Endothelial cell (in vitro differentiated cells): ENCODE measurements around the gene OTUD6A. TPM values are rescaled to one million over a fixed set of nuclear protein-coding genes. Genes with fewer than 3 reads are reported as not detected.

Experiments used
- DNase-seq: peaks from one replicate; pipeline ENCODE4 v3.0.0; 2021; ENCODE audit warnings: low spot score
- H3K27ac Mint-ChIP-seq: one replicate; pipeline ENCODE4 v1.8.0; 2021; ENCODE audit warnings: mixed read lengths, inconsistent platforms; ENCODE audit not compliant: unreplicated experiment
- H3K27me3 Mint-ChIP-seq: one replicate; pipeline ENCODE4 v1.8.0; 2021; ENCODE audit warnings: mild to moderate bottlenecking, moderate library complexity, mixed read lengths, inconsistent platforms; ENCODE audit not compliant: unreplicated experiment
- H3K36me3 Mint-ChIP-seq: one replicate; pipeline ENCODE4 v1.8.0; 2021; ENCODE audit warnings: mild to moderate bottlenecking, low read depth, mixed read lengths, inconsistent platforms; ENCODE audit not compliant: unreplicated experiment
- H3K4me1 Mint-ChIP-seq: one replicate; pipeline ENCODE4 v1.8.0; 2021; ENCODE audit warnings: mild to moderate bottlenecking, mixed read lengths, inconsistent platforms; ENCODE audit not compliant: unreplicated experiment
- H3K4me3 Mint-ChIP-seq: one replicate; pipeline ENCODE4 v1.8.0; 2021; ENCODE audit warnings: mild to moderate bottlenecking, mixed read lengths, inconsistent platforms; ENCODE audit not compliant: unreplicated experiment
- H3K9me3 Mint-ChIP-seq: one replicate; pipeline ENCODE4 v1.8.0; 2021; ENCODE audit warnings: mixed read lengths, inconsistent platforms; ENCODE audit not compliant: unreplicated experiment
- CTCF ChIP-seq: fragments of 200-600 bp; sonication (generic); IDR thresholded peaks from one replicate; pipeline ENCODE4 v1.5.0; 2021; ENCODE audit warnings: antibody characterized with exemption; ENCODE audit not compliant: unreplicated experiment
- total RNA-seq: library from RNA; stranded (reverse); fragmentation: NEBNext Ultra II Directional; extraction: Animal tissue kit (Norgen Biotek cat#: 25700); gene quantifications from one replicate; pipeline ENCODE4 v1.2.1, GENCODE V29; 2021; ENCODE audit not compliant: unreplicated experiment

The OTUD6A gene
- total RNA-seq, 1 donor from 2014 or later: not detected

DNA sequence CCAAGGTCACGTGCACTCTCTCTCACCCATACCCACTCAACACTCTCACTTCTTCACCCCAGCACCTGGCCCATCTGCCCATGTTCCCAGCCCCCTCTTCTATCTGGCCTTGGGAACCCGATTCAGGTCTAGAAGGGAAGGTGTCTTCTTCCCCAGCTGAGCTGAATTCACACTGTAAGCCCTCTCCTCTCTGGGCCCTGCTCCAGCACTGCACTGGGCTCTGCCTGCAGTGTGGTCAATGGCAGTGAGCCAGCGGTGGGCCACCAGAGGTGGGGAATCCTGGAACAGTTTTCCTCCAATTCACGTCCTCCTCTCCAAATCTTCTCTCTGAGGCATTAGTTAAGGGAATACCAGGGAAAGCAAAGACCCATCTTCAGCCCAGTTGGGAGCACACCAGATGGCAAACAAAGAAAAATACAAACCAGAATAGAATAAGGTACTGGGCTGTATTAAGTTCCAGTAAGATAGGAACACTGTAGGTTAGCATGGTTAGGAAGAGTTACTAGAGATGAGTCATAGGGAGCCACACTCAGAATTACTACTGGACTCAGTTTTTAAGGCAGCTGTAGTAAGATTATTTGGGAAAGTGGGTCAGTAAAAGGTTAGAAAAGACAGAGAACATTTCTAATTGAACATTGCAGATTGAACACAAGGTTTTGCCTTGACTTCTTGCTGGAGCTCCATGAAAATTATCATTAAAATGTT lies 17.6 kb upstream of the OTUD6A start:
- DNase-seq: no peak
- Mint-ChIP-seq H3K27ac (no peak overlapping the region), H3K4me1 (no peaks in the 10 kb centered on the region), H3K4me3 (no peak overlapping the region), H3K36me3 (no peaks in the 10 kb centered on the region), H3K27me3 (peaks cover 2% of the 10 kb centered on the region), H3K9me3 (no peaks in the 10 kb centered on the region)
- TF ChIP-seq CTCF: no peak

- no peak for DNase-seq
- H3K36me3 Mint-ChIP-seq: no peaks in the 10 kb centered on the region
- no peaks in the 10 kb centered on the region for H3K4me1 Mint-ChIP-seq
- no peak overlapping the region for H3K27ac Mint-ChIP-seq
- peaks cover 2% of the 10 kb centered on the region for H3K27me3 Mint-ChIP-seq
- H3K9me3 Mint-ChIP-seq: no peaks in the 10 kb centered on the region
- no peak for TF ChIP-seq CTCF
- no peak overlapping the region for H3K4me3 Mint-ChIP-seq
These were observed 15.3 kb upstream of the OTUD6A start for GRCh38 chrX:70046978-70047377.

- peaks cover 2% of the 10 kb centered on the region for H3K27me3 Mint-ChIP-seq
- H3K9me3 Mint-ChIP-seq: no peaks in the 10 kb centered on the region
These were observed 12.9 kb upstream of the OTUD6A start for GRCh38 chrX:70049406-70049805.

GRCh38 chrX:70049925-70050324 lies 12.3 kb upstream of the OTUD6A start, which contains the start of gene AWAT2:
Gene AWAT2, minus strand, starts transcription at chrX:70049938. Its CDS starts 6 bp downstream, at chrX:70049932.
- no peak for DNase-seq
- Mint-ChIP-seq H3K36me3 (no peaks in the 10 kb centered on the region), H3K9me3 (no peaks in the 10 kb centered on the region), H3K4me3 (no peak within 1 kb of the TSS), H3K4me1 (no peaks in the 10 kb centered on the region), H3K27ac (no peak within 1 kb of the TSS), H3K27me3 (peaks cover 2% of the 10 kb centered on the region)
- no peak for TF ChIP-seq CTCF

More at GRCh38 chrX:70049406-70049805, 12.9 kb upstream of the OTUD6A start:
- Mint-ChIP-seq H3K27ac (no peak overlapping the region), H3K36me3 (no peaks in the 10 kb centered on the region), H3K4me1 (no peaks in the 10 kb centered on the region), H3K4me3 (no peak overlapping the region)
- TF ChIP-seq CTCF: no peak
- DNase-seq: no peak

GRCh38 chrX:70052895-70053615 lies 9.2 kb upstream of the OTUD6A start:
- no peak overlapping the region for H3K27ac Mint-ChIP-seq
- H3K36me3 Mint-ChIP-seq: no peaks in the 10 kb centered on the region
- H3K27me3 Mint-ChIP-seq: no peaks in the 10 kb centered on the region
- no peaks in the 10 kb centered on the region for H3K9me3 Mint-ChIP-seq
- no peak for TF ChIP-seq CTCF
- H3K4me1 Mint-ChIP-seq: no peaks in the 10 kb centered on the region
- DNase-seq: no peak
- H3K4me3 Mint-ChIP-seq: no peak overlapping the region
